Kidney epithelial cell (primary cell): ENCODE data around the gene ARHGDIG. TPM values are rescaled to one million over a fixed set of nuclear protein-coding genes. Genes with fewer than 3 reads are reported as not detected.
"Not testable (repeated sequence)": the region's sequence is repeated elsewhere in the genome, so short reads cannot be mapped to it uniquely, and the experiment has no call there.

Source experiments
- DNase-seq: peaks from one replicate; pipeline ENCODE4 v3.0.0-alpha.2; 2010; ENCODE audit warnings: low read depth
- H3K27me3 ChIP-seq: 2 replicates; pipeline ENCODE4 v1.6.0; 2011; ENCODE audit warnings: low read length; ENCODE audit not compliant: control insufficient read depth, insufficient read depth
- H3K36me3 ChIP-seq: 2 replicates; pipeline ENCODE4 v1.5.1; 2011; ENCODE audit warnings: low read length; ENCODE audit not compliant: control insufficient read depth, insufficient read depth
- H3K4me3 ChIP-seq: 2 replicates; pipeline ENCODE4 v1.5.1; 2011; ENCODE audit warnings: low read depth, mild to moderate bottlenecking, control low read depth, low read length
- CTCF ChIP-seq: IDR thresholded peaks from 2 replicates; pipeline ENCODE4 v1.5.1; 2011; ENCODE audit warnings: mild to moderate bottlenecking, moderate library complexity, low read length, control low read depth, inconsistent platforms; ENCODE audit not compliant: insufficient read depth, poor library complexity, severe bottlenecking
- total RNA-seq: library from RNA; depleted of rRNA; stranded (reverse); fragments of >200 nt; gene quantifications from 2 replicates; pipeline ENCODE4 v1.2.3, GENCODE V29; 2015

The ARHGDIG gene
- total RNA-seq, 1 donor from 2014 or later = 0.96 TPM

DNA sequence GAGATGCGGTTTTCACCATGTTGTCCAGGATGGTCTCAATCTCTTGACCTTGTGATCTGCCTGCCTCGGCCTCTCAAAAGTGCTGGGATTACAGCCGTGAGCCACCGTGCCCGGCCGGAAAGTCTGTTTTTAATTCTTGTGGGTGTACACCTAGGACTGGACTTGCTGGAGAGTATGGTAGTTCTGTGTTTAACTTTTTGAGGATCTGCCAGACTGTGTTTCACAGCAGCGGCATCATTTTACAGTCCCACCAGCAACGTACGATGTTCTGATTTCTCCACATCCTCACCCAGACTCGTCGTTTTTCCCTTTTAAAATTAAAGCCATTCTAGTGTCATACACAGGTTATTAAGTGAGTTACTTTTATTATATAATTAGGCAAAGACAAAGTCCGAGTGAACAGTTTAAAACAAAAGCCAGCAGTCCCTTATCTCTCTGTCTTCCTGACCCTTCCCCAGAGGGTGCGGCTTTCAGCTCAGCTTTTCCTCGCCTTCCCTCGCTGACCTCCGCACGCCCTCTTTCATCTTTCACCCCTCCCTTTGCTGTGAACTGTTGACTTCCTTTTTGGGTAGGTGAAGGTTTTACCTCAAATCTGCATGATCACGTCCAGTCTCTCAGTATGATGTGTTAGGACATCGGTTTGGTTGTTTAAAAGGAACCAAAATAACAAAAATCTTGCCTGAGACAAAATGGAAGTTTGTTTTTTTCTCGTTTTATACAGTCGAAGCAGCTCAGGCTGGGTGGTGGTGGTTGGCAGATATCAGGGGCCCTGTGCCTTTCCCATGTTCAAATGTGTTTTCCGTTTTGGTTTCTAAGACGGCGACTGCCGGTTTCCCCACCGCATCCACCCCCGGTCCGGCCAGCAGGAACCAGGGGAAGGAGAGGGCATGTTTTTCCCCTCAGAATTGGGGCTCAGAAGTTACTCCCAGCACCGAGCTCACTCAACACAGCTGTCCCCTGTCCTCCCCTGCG lies 27.7 kb upstream of the ARHGDIG start:
- Histone ChIP-seq H3K27me3 (no peaks in the 10 kb centered on the region), H3K36me3 (peaks cover 4% of the 10 kb centered on the region), H3K4me3 (no peak overlapping the region)
- DNase-seq = no peak
- TF ChIP-seq CTCF = no peak

- DNase-seq = no peak
- no peak for TF ChIP-seq CTCF
- H3K27me3 ChIP-seq = no peaks in the 10 kb centered on the region
- H3K4me3 ChIP-seq = no peak overlapping the region
- peaks cover 4% of the 10 kb centered on the region for H3K36me3 ChIP-seq
These were observed 26.6 kb upstream of the ARHGDIG start for GRCh38 chr16:253833-254232.

- TF ChIP-seq CTCF = no peak
- Histone ChIP-seq H3K36me3 (peaks cover 4% of the 10 kb centered on the region), H3K4me3 (no peak overlapping the region), H3K27me3 (no peaks in the 10 kb centered on the region)
- no peak for DNase-seq
These were observed 25.9 kb upstream of the ARHGDIG start for GRCh38 chr16:254461-254860.

- no peak for TF ChIP-seq CTCF
- Histone ChIP-seq H3K27me3 (no peaks in the 10 kb centered on the region), H3K4me3 (no peak overlapping the region), H3K36me3 (peaks cover 4% of the 10 kb centered on the region)
- no peak for DNase-seq
These were observed 25.2 kb upstream of the ARHGDIG start for GRCh38 chr16:255183-255582.

DNA sequence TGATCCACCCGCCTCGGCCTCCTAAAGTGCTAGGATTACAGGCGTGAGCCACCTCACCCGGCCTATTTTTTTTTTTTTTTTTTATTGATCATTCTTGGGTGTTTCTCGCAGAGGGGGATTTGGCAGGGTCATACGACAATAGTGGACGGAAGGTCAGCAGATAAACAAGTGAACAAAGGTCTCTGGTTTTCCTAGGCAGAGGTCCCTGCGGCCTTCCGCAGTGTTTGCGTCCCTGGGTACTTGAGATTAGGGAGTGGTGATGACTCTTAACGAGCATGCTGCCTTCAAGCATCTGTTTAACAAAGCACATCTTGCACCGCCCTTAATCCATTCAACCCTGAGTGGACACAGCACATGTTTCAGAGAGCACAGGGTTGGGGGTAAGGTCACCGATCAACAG lies 22.3 kb upstream of the ARHGDIG start:
- not testable (repeated sequence) for H3K36me3 ChIP-seq, H3K4me3 ChIP-seq, H3K27me3 ChIP-seq, DNase-seq

GRCh38 chr16:259226-259625 lies 21.2 kb upstream of the ARHGDIG start:
- no peak for DNase-seq

More at GRCh38 chr16:259226-259625, 21.2 kb upstream of the ARHGDIG start:
- Histone ChIP-seq H3K36me3 (no peaks in the 10 kb centered on the region), H3K4me3 (no peak overlapping the region), H3K27me3 (no peaks in the 10 kb centered on the region)
- no peak for TF ChIP-seq CTCF
